Transverse colon (tissue), 4 donors: ENCODE measurements around the gene RGS2. TPM values are rescaled to one million over a fixed set of nuclear protein-coding genes. Genes with fewer than 3 reads are reported as not detected.

Experiments
- DNase-seq: peaks from one replicate; pipeline ENCODE4 v3.0.0-alpha.2; 2019
- H3K27ac ChIP-seq, 4 donors: fragments of 200-600 bp; sonication (generic); 2 replicates each; pipeline ENCODE4 v1.5.1; 2016 to 2018; ENCODE audit warnings: inconsistent platforms in 4 of 4
- H3K27me3 ChIP-seq: fragments of 200-600 bp; sonication (generic); 2 replicates; pipeline ENCODE4 v1.5.1; 2017; ENCODE audit warnings: inconsistent platforms
- H3K36me3 ChIP-seq, 4 donors: fragments of 200-600 bp; sonication (generic); 2 replicates each; pipeline ENCODE4 v1.5.1; 2017 to 2019; ENCODE audit warnings: inconsistent platforms in 4 of 4
- H3K4me1 ChIP-seq, 4 donors: fragments of 200-600 bp; sonication (generic); 2 replicates each; pipeline ENCODE4 v1.5.1; 2017 to 2020; ENCODE audit warnings: inconsistent platforms in 4 of 4
- H3K4me3 ChIP-seq, 4 donors: fragments of 200-600 bp; sonication (generic); 1 replicate in 1 of 4; 2 replicates in 3 of 4; pipeline versions ENCODE4 v1.5.1 to v1.6.1; 2017 to 2019; ENCODE audit warnings: inconsistent platforms in 4 of 4
- H3K9me3 ChIP-seq, 2 donors: fragments of 200-600 bp; sonication (generic); 2 replicates each; pipeline ENCODE4 v1.5.1; 2017 to 2019; ENCODE audit warnings: inconsistent platforms in 2 of 2
- CTCF ChIP-seq, 5 experiments: fragments of 200-600 bp in 3 of 5; fragments of 450-650 bp in 2 of 5; sonication (generic) in 3 of 5; IDR thresholded peaks; 1 replicate in 2 of 5; 2 replicates in 3 of 5; pipeline ENCODE4 v1.5.1; 2016 to 2017; ENCODE audit warnings: antibody characterized with exemption in 5 of 5, inconsistent platforms in 3 of 5, mild to moderate bottlenecking in 2 of 5, moderate library complexity in 1 of 5
- EP300 ChIP-seq: sonication (generic); formaldehyde crosslinking; IDR thresholded peaks from one replicate; pipeline ENCODE4 v1.6.1; 2017; ENCODE audit warnings: antibody characterized with exemption, low read depth
- POLR2A ChIP-seq: fragments of 450-650 bp; IDR thresholded peaks from one replicate; pipeline ENCODE4 v1.6.1; 2016; ENCODE audit warnings: antibody characterized with exemption, mild to moderate bottlenecking, moderate library complexity
- POLR2AphosphoS5 ChIP-seq, 3 donors: sonication (generic); formaldehyde crosslinking; IDR thresholded peaks; one replicate each; pipeline ENCODE4 v1.6.1; 2016; ENCODE audit warnings: antibody characterized with exemption in 3 of 3
- WGBS, 2 donors: methylation state at CpG; one replicate each; pipeline ENCODE4 v1.1.5; 2018; ENCODE audit warnings: low coverage in 1 of 2; 5-methylcytosine and 5-hydroxymethylcytosine counted together
- in situ Hi-C, 4 donors: fragments of 200-750 bp; cut with MboI; loops; one replicate each; pipeline versions ENCODE4 v1.15.0 to v1.15.1; 2017; ENCODE audit warnings: low sequenced_read_pairs in 3 of 4, low pct_ligation_motif_present in 1 of 4, low pct_unique_long_range_greater_than_20kb in 1 of 4
- intact Hi-C: fragments of 100-400 bp; cut with DNase I; formaldehyde crosslinking; loops from one replicate; pipeline ENCODE4 v1.15.1; 2023; ENCODE audit warnings: low total_unique reads
- total RNA-seq, 4 donors: library from RNA; depleted of rRNA; stranded (reverse); fragments of >200 nt; gene quantifications; one replicate each; pipeline ENCODE4 v1.1.0, GENCODE V29; 2016

The RGS2 gene
- total RNA-seq, 4 donors from 2014 or later = 22.1 to 132 (median 68.9) TPM

- in situ Hi-C loops (no loop called here), intact Hi-C loops (no loop called here)
- Histone ChIP-seq H3K27ac (no peak overlapping the region), H3K4me3 (no peak overlapping the region), H3K27me3 (no peaks in the 10 kb centered on the region), H3K4me1 (no peaks in the 10 kb centered on the region), H3K9me3 (no peaks in the 10 kb centered on the region), H3K36me3 (no peaks in the 10 kb centered on the region)
- no peak for DNase-seq
- TF ChIP-seq EP300 (no peak), POLR2A (no peak), CTCF (IDR thresholded peaks at IDR 0.05) (no peak), POLR2AphosphoS5 (IDR thresholded peaks at IDR 0.05) (no peak)
Observed at GRCh38 chr1:192768463-192768862, 40.4 kb upstream of the RGS2 start.

- Histone ChIP-seq H3K27ac (no peak overlapping the region), H3K36me3 (no peaks in the 10 kb centered on the region), H3K9me3 (no peaks in the 10 kb centered on the region), H3K4me3 (no peak overlapping the region), H3K4me1 (no peaks in the 10 kb centered on the region), H3K27me3 (no peaks in the 10 kb centered on the region)
- in situ Hi-C loops = no loop called here
- TF ChIP-seq CTCF (IDR thresholded peaks at IDR 0.05) (no peak), EP300 (no peak), POLR2A (no peak), POLR2AphosphoS5 (IDR thresholded peaks at IDR 0.05) (no peak)
- WGBS, 2 donors = 96 to 100% methylated on average over 2 to 4 of the region's 4 CpGs
- no peak for DNase-seq
- intact Hi-C loops = no loop called here
Observed at GRCh38 chr1:192771341-192771740, 37.5 kb upstream of the RGS2 start.

- TF ChIP-seq POLR2A = no peak
- no peak for TF ChIP-seq CTCF (IDR thresholded peaks at IDR 0.05)
- TF ChIP-seq EP300 = no peak
- no peak for TF ChIP-seq POLR2AphosphoS5 (IDR thresholded peaks at IDR 0.05)
- intact Hi-C loops = no loop called here
- WGBS, 2 donors = 56 to 57% methylated on average over 2 of the region's 2 CpGs
- no peak for DNase-seq
- Histone ChIP-seq H3K27me3 (no peaks in the 10 kb centered on the region), H3K9me3 (no peaks in the 10 kb centered on the region), H3K36me3 (no peaks in the 10 kb centered on the region), H3K4me3 (no peak overlapping the region), H3K27ac (no peak overlapping the region), H3K4me1 (no peaks in the 10 kb centered on the region)
- in situ Hi-C loops = loop anchor here in 3 of 4 donors (25.0 kb wide), 2 partner anchors 288 to 313 kb away; no protein-coding TSS in a partner anchor
Observed at GRCh38 chr1:192775631-192776030, 33.2 kb upstream of the RGS2 start.

- H3K27me3 ChIP-seq = no peaks in the 10 kb centered on the region
- H3K27ac ChIP-seq = no peak overlapping the region
- in situ Hi-C loops = loop anchor here in 3 of 4 donors (25.0 kb wide), 2 partner anchors 289 to 314 kb away; no protein-coding TSS in a partner anchor
- TF ChIP-seq CTCF (IDR thresholded peaks at IDR 0.05) (no peak), POLR2A (no peak), EP300 (no peak), POLR2AphosphoS5 (IDR thresholded peaks at IDR 0.05) (no peak)
- no peaks in the 10 kb centered on the region for H3K36me3 ChIP-seq
- no peak overlapping the region for H3K4me3 ChIP-seq
- WGBS, 2 donors = 85 to 100% methylated on average over 4 of the region's 4 CpGs
- DNase-seq = no peak
- intact Hi-C loops = no loop called here
- H3K9me3 ChIP-seq = no peaks in the 10 kb centered on the region
- no peaks in the 10 kb centered on the region for H3K4me1 ChIP-seq
Observed at GRCh38 chr1:192776206-192776605, 32.6 kb upstream of the RGS2 start.
